HCT116 (cell line): ENCODE measurements around the gene HPX. TPM values are rescaled to one million over a fixed set of nuclear protein-coding genes. Genes with fewer than 3 reads are reported as not detected.

ENCODE experiments used
- ATAC-seq: fragments of 200-7000 bp; cut with Tn5 transposase; 2 replicates; pipeline ENCODE4 v1.9.1; 2020; ENCODE audit warnings: mild to moderate bottlenecking, moderate library complexity
- BruUV-seq: library from RNA; stranded (reverse); fragments of 400-500 nt; replicated peaks from 2 replicates; lab custom pipeline; 2021; lab: Mats Ljungman, UMichigan
- CTCF ChIA-PET: fragments of 300-600 bp; sonication (Branson Sonifier 250); formaldehyde crosslinking; loops from one replicate; lab custom pipeline; 2021; ENCODE audit warnings: antibody characterized with exemption; lab: Charles Lee
- POLR2A ChIA-PET: fragments of 300-600, 350-600 bp; sonication (Branson Sonifier 250); formaldehyde crosslinking; loops from one replicate; lab custom pipeline; 2021; ENCODE audit warnings: antibody characterized with exemption; lab: Charles Lee
- RAD21 ChIA-PET, 2 experiments: fragments of 300-600 bp; sonication (Branson Sonifier 250); formaldehyde crosslinking; loops; one replicate each; lab custom pipeline; 2023; ENCODE audit warnings: low total read pairs in 2 of 2; ENCODE audit not compliant: uncharacterized antibody in 2 of 2, unreplicated experiment in 2 of 2, low non-redundant PET in 1 of 2; lab: Charles Lee
- DNase-seq: peaks from one replicate; pipeline ENCODE4 v3.0.0-alpha.2; 2010; ENCODE audit warnings: low read depth, low spot score
- H2AFZ ChIP-seq: fragments of 200-600 bp; shearing (Covaris generic), sonication (generic); 2 replicates; pipeline ENCODE4 v1.6.1; 2017; ENCODE audit warnings: low read depth, mixed run types, mixed read lengths, antibody characterized with exemption, low read length; ENCODE audit not compliant: poor library complexity, severe bottlenecking
- H3K27ac ChIP-seq: 2 replicates; pipeline ENCODE4 v1.5.1; 2012; ENCODE audit warnings: low read depth, low read length
- H3K27me3 ChIP-seq: fragments of 200-600 bp; sonication (generic); 2 replicates; pipeline ENCODE4 v1.6.1; 2016; ENCODE audit warnings: mixed run types, low read length, mixed read lengths; ENCODE audit not compliant: insufficient read depth
- H3K36me3 ChIP-seq, 2 experiments: fragments of 200-500 bp in 1 of 2; fragments of 200-600 bp in 1 of 2; sonication (Bioruptor generic) in 1 of 2; sonication (generic) in 1 of 2; 2 replicates each; pipeline versions ENCODE4 v1.5.1 to v1.6.1; 2014 to 2016; ENCODE audit warnings: low read length in 2 of 2, inconsistent platforms in 1 of 2, mixed read lengths in 1 of 2, mixed run types in 1 of 2; ENCODE audit not compliant: insufficient read depth in 2 of 2, control insufficient read depth in 1 of 2
- H3K4me1 ChIP-seq, 2 experiments: fragments of 200-600 bp in 1 of 2; sonication (generic) in 1 of 2; 2 replicates each; pipeline versions ENCODE4 v1.5.1 to v1.6.1; 2012 to 2017; ENCODE audit warnings: low read length in 2 of 2, inconsistent platforms in 1 of 2, mild to moderate bottlenecking in 1 of 2, mixed read lengths in 1 of 2, mixed run types in 1 of 2, moderate library complexity in 1 of 2; ENCODE audit not compliant: insufficient read depth in 2 of 2, control insufficient read depth in 1 of 2
- H3K4me2 ChIP-seq: fragments of 200-600 bp; sonication (generic); 2 replicates; pipeline ENCODE4 v1.6.1; 2017; ENCODE audit warnings: mixed run types, low read length, mixed read lengths
- H3K4me3 ChIP-seq, 2 experiments: fragments of 200-600 bp in 1 of 2; sonication (generic) in 1 of 2; replicated peaks in 1 of 2; 2 replicates each; pipeline ENCODE4 v1.5.1; 2011 to 2016; ENCODE audit warnings: low read length in 2 of 2, control low read depth in 1 of 2, low read depth in 1 of 2, mild to moderate bottlenecking in 1 of 2, mixed read lengths in 1 of 2, mixed run types in 1 of 2
- H3K79me2 ChIP-seq: fragments of 200-600 bp; sonication (generic); 2 replicates; pipeline ENCODE4 v1.6.1; 2017; ENCODE audit warnings: mild to moderate bottlenecking, mixed run types, low read length, moderate library complexity, mixed read lengths; ENCODE audit not compliant: insufficient read depth
- H3K9ac ChIP-seq: fragments of 200-600 bp; sonication (generic); 2 replicates; pipeline ENCODE4 v1.6.1; 2016; ENCODE audit warnings: low read length, mixed read lengths
- H3K9me2 ChIP-seq: fragments of 200-600 bp; sonication (generic), shearing (Covaris generic); 2 replicates; pipeline ENCODE4 v1.6.1; 2017; ENCODE audit warnings: mixed run types, mild to moderate bottlenecking, moderate library complexity; ENCODE audit not compliant: insufficient read depth
- H3K9me3 ChIP-seq, 2 experiments: fragments of 200-500 bp in 1 of 2; fragments of 200-600 bp in 1 of 2; sonication (Bioruptor generic) in 1 of 2; sonication (generic) in 1 of 2; 2 replicates each; pipeline ENCODE4 v1.6.1; 2014 to 2017; ENCODE audit warnings: low read length in 2 of 2, mixed read lengths in 2 of 2, inconsistent platforms in 1 of 2, low read depth in 1 of 2, mild to moderate bottlenecking in 1 of 2, mixed run types in 1 of 2, moderate library complexity in 1 of 2; ENCODE audit not compliant: control insufficient read depth in 1 of 2, insufficient read depth in 1 of 2
- H4K20me1 ChIP-seq: fragments of 200-600 bp; sonication (generic), shearing (Covaris generic); 2 replicates; pipeline ENCODE4 v1.6.1; 2017; ENCODE audit warnings: mixed run types, mild to moderate bottlenecking, moderate library complexity; ENCODE audit not compliant: insufficient read depth
- CBX3 ChIP-seq: IDR thresholded peaks from 2 replicates; pipeline ENCODE4 v1.6.1; 2012; ENCODE audit warnings: low read depth
- CEBPB ChIP-seq: IDR thresholded peaks from 2 replicates; pipeline ENCODE4 v1.6.1; 2012; ENCODE audit warnings: low read depth
- EGR1 ChIP-seq: IDR thresholded peaks from 2 replicates; pipeline ENCODE4 v1.6.1; 2012; ENCODE audit warnings: low read depth
- ELF1 ChIP-seq: IDR thresholded peaks from 2 replicates; pipeline ENCODE4 v1.6.1; 2012; ENCODE audit warnings: low read depth, borderline replicate concordance
- EZH2 ChIP-seq: fragments of 200-600 bp; sonication (generic); IDR thresholded peaks from 2 replicates; pipeline ENCODE4 v1.6.1; 2017; ENCODE audit warnings: antibody characterized with exemption, mixed run types
- EZH2phosphoT487 ChIP-seq: fragments of 200-600 bp; IDR thresholded peaks from 2 replicates; pipeline ENCODE4 v1.6.1; 2018; ENCODE audit warnings: antibody characterized with exemption, borderline replicate concordance
- FOSL1 ChIP-seq: IDR thresholded peaks from 2 replicates; pipeline ENCODE4 v1.6.1; 2012; ENCODE audit warnings: low read depth
- JUND ChIP-seq: IDR thresholded peaks from 2 replicates; pipeline ENCODE4 v1.6.1; 2012
- POLR2A ChIP-seq: IDR thresholded peaks from 2 replicates; pipeline ENCODE4 v1.7.0; 2011; ENCODE audit warnings: borderline replicate concordance; ENCODE audit not compliant: insufficient read depth, insufficient read length; ENCODE audit errors: extremely low read depth
- POLR2AphosphoS5 ChIP-seq: IDR thresholded peaks from 2 replicates; pipeline ENCODE4 v1.6.1; 2011; ENCODE audit warnings: mild to moderate bottlenecking, low read depth, low read length, moderate library complexity
- RAD21 ChIP-seq: IDR thresholded peaks from 2 replicates; pipeline ENCODE4 v1.6.1; 2012; ENCODE audit warnings: low read depth, mild to moderate bottlenecking
- SIN3A ChIP-seq: IDR thresholded peaks from 2 replicates; pipeline ENCODE4 v1.6.1; 2012; ENCODE audit warnings: low read depth
- SP1 ChIP-seq: IDR thresholded peaks from 2 replicates; pipeline ENCODE4 v1.6.1; 2012; ENCODE audit warnings: low read depth
- SRF ChIP-seq: IDR thresholded peaks from 2 replicates; pipeline ENCODE4 v1.6.1; 2012; ENCODE audit warnings: low read depth
- TCF7L2 ChIP-seq: IDR thresholded peaks from 2 replicates; pipeline ENCODE4 v1.7.0; 2011; ENCODE audit warnings: borderline replicate concordance, inconsistent platforms; ENCODE audit not compliant: insufficient read depth, insufficient read length; ENCODE audit errors: extremely low read depth
- YY1 ChIP-seq: IDR thresholded peaks from 2 replicates; pipeline ENCODE4 v1.6.1; 2011; ENCODE audit warnings: low read length, low read depth, moderate library complexity, mild to moderate bottlenecking; ENCODE audit not compliant: insufficient replicate concordance; ENCODE audit errors: extremely low read depth
- ZFX ChIP-seq: fragments of 450-650 bp; IDR thresholded peaks from 2 replicates; pipeline ENCODE4 v1.6.1; 2017
- ZNF274 ChIP-seq: fragments of 200-500 bp; sonication (Bioruptor generic); IDR thresholded peaks from 2 replicates; pipeline ENCODE4 v1.6.1; 2014; ENCODE audit warnings: mild to moderate bottlenecking, low read depth, low read length, inconsistent platforms
- intact Hi-C: fragments of 100-400 bp; cut with micrococcal nuclease; formaldehyde crosslinking; loops from 2 replicates; pipeline ENCODE4 v1.10.0; 2022
- total RNA-seq: library from RNA; stranded (reverse); gene quantifications from one replicate; pipeline ENCODE4 v1.2.1, GENCODE V29; 2021; ENCODE audit not compliant: unreplicated experiment
- TF ChIP-seq, protein P1 (sequence below): IDR thresholded peaks from 2 replicates; pipeline ENCODE4 v1.6.1; 2012
- TF ChIP-seq, protein P2 (sequence below): IDR thresholded peaks from 2 replicates; pipeline ENCODE4 v1.6.1; 2012
- TF ChIP-seq, protein P3 (sequence below), 3 experiments: fragments of 200-600 bp in 1 of 3; sonication (generic) in 1 of 3; IDR thresholded peaks in 2 of 3; conservative IDR thresholded peaks in 1 of 3; 2 replicates each; pipeline ENCODE4 v1.5.1; 2012 to 2017; ENCODE audit warnings: low read depth in 2 of 3, low read length in 2 of 3, antibody characterized with exemption in 1 of 3, borderline replicate concordance in 1 of 3, control low read depth in 1 of 3, mild to moderate bottlenecking in 1 of 3, mixed read lengths in 1 of 3, mixed run types in 1 of 3, moderate library complexity in 1 of 3; ENCODE audit not compliant: insufficient read depth in 1 of 3
- TF ChIP-seq, protein P4 (sequence below): IDR thresholded peaks from 2 replicates; pipeline ENCODE4 v1.6.1; 2012; ENCODE audit warnings: low read depth

HPX gene
- total RNA-seq, 1 experiment from 2014 or later, result 4.6 TPM

DNA sequence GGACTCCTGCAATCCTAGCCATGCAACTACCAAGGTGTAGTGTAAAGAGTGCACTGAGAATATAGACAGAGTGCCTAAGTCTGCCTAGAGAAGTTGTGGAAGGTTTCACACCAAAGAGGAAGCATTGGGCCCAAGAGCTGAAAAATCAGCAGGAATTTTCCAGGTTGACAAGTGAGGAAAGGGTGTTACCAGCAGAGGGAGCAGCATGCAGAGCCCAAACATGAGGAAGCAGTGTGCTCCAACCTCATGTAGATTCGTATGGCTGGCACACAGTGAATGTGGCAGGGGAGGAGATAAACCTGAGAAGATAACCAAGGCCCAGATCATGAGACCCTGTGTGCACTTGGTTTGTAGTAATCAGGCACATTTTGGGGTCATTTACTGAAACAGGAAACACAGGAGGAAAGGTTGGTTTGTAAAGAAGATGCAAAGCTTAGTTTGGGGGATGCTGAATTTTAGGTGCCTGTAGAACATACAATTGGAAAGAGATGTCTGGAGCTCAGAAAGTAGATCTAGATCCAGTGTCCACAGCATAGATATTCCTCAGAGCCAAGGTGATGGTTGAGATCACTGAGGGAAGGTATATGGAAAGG is 1.7 kb downstream of the HPX start:
- H3K36me3 ChIP-seq, result no peaks in the 10 kb centered on the region
- peak; percentile 43 for DNase-seq
- no peaks in the 10 kb centered on the region for H3K9me3 ChIP-seq
- no peaks in the 10 kb centered on the region for H3K27me3 ChIP-seq
- peak; percentile 77 for ATAC-seq
- POLR2A ChIA-PET, result no interaction called here
- RAD21 ChIA-PET, result interaction anchor here in 1 of 2 experiments (1.7 kb wide), 1 partner anchor 60 kb away, joined by 7 read pairs; no protein-coding TSS in a partner anchor
- intact Hi-C loops, result loop anchor here (1.0 kb wide), 1 partner anchor 66 kb away; no protein-coding TSS in a partner anchor
- no peak overlapping the region for H3K4me3 ChIP-seq
- no TSS peak for BruUV-seq
- no peaks in the 10 kb centered on the region for H3K79me2 ChIP-seq
- no peaks in the 10 kb centered on the region for H3K4me1 ChIP-seq
- H3K9me2 ChIP-seq, result no peaks in the 10 kb centered on the region
- no peak overlapping the region for H3K9ac ChIP-seq
- CTCF ChIA-PET, result interaction anchor here (0.6 to 2.4 kb wide), 17 partner anchors 9 to 318 kb away, joined by 3 to 26 read pairs (median 3); partner anchors contain the start of genes APBB1, SMPD1 and TIMM10B
- H2AFZ ChIP-seq, result peak overlapping the region; percentile 53
- H3K4me2 ChIP-seq, result no peak overlapping the region
- H4K20me1 ChIP-seq, result no peaks in the 10 kb centered on the region
- H3K27ac ChIP-seq, result no peak overlapping the region
- TF ChIP-seq FOSL1 (no peak), ZFX (no peak), SRF (no peak), YY1 (no peak), ELF1 (no peak), TCF7L2 (no peak), ZNF274 (no peak), EGR1 (no peak), JUND (no peak), RAD21 (peak; percentile 61), SIN3A (no peak), CBX3 (0 out of 2 replicates have a peak, but pooled peaks have one; percentile 9), POLR2AphosphoS5 (no peak), EZH2phosphoT487 (no peak), POLR2A (no peak), EZH2 (no peak), CEBPB (no peak), SP1 (peak; percentile 49; the same call in 1 of the 2 replicates)
- TF ChIP-seq, protein P1, sequence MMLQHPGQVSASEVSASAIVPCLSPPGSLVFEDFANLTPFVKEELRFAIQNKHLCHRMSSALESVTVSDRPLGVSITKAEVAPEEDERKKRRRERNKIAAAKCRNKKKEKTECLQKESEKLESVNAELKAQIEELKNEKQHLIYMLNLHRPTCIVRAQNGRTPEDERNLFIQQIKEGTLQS, result no peak
- TF ChIP-seq, protein P2, sequence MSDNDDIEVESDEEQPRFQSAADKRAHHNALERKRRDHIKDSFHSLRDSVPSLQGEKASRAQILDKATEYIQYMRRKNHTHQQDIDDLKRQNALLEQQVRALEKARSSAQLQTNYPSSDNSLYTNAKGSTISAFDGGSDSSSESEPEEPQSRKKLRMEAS, result peak; percentile 76
- TF ChIP-seq, protein P3, sequence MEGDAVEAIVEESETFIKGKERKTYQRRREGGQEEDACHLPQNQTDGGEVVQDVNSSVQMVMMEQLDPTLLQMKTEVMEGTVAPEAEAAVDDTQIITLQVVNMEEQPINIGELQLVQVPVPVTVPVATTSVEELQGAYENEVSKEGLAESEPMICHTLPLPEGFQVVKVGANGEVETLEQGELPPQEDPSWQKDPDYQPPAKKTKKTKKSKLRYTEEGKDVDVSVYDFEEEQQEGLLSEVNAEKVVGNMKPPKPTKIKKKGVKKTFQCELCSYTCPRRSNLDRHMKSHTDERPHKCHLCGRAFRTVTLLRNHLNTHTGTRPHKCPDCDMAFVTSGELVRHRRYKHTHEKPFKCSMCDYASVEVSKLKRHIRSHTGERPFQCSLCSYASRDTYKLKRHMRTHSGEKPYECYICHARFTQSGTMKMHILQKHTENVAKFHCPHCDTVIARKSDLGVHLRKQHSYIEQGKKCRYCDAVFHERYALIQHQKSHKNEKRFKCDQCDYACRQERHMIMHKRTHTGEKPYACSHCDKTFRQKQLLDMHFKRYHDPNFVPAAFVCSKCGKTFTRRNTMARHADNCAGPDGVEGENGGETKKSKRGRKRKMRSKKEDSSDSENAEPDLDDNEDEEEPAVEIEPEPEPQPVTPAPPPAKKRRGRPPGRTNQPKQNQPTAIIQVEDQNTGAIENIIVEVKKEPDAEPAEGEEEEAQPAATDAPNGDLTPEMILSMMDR (IDR thresholded peaks at IDR 0.05 in 2 of 3, conservative IDR thresholded peaks at IDR 0.05 in 1 of 3; ENCODE audit: borderline replicate concordance in 1 of 3, insufficient read depth in 1 of 3, low read depth in 2 of 3, low read length in 2 of 3), result peak; percentile 73 to 80 (median 79); a peak in 5 of 6 replicates
- TF ChIP-seq, protein P4, sequence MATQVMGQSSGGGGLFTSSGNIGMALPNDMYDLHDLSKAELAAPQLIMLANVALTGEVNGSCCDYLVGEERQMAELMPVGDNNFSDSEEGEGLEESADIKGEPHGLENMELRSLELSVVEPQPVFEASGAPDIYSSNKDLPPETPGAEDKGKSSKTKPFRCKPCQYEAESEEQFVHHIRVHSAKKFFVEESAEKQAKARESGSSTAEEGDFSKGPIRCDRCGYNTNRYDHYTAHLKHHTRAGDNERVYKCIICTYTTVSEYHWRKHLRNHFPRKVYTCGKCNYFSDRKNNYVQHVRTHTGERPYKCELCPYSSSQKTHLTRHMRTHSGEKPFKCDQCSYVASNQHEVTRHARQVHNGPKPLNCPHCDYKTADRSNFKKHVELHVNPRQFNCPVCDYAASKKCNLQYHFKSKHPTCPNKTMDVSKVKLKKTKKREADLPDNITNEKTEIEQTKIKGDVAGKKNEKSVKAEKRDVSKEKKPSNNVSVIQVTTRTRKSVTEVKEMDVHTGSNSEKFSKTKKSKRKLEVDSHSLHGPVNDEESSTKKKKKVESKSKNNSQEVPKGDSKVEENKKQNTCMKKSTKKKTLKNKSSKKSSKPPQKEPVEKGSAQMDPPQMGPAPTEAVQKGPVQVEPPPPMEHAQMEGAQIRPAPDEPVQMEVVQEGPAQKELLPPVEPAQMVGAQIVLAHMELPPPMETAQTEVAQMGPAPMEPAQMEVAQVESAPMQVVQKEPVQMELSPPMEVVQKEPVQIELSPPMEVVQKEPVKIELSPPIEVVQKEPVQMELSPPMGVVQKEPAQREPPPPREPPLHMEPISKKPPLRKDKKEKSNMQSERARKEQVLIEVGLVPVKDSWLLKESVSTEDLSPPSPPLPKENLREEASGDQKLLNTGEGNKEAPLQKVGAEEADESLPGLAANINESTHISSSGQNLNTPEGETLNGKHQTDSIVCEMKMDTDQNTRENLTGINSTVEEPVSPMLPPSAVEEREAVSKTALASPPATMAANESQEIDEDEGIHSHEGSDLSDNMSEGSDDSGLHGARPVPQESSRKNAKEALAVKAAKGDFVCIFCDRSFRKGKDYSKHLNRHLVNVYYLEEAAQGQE, result no peak
